Sigmoid colon (tissue), 4 donors: ENCODE results near the gene KIRREL3.

Experiments used
- CTCF ChIP-seq, 4 experiments: fragments of 450-650 bp in 3 of 4; fragments of 200-600 bp in 1 of 4; IDR thresholded peaks; one replicate each; pipeline ENCODE4 v1.5.1; 2016 to 2019; ENCODE audit warnings: antibody characterized with exemption in 4 of 4, mild to moderate bottlenecking in 3 of 4, moderate library complexity in 2 of 4
- EP300 ChIP-seq, 4 donors: sonication (generic); formaldehyde crosslinking; IDR thresholded peaks; one replicate each; pipeline ENCODE4 v1.6.1; 2017; ENCODE audit warnings: antibody characterized with exemption in 4 of 4
- POLR2A ChIP-seq, 2 donors: fragments of 450-650 bp; IDR thresholded peaks; one replicate each; pipeline ENCODE4 v1.6.1; 2016; ENCODE audit warnings: antibody characterized with exemption in 2 of 2, mild to moderate bottlenecking in 2 of 2, moderate library complexity in 2 of 2
- POLR2AphosphoS5 ChIP-seq, 4 donors: sonication (generic); formaldehyde crosslinking; IDR thresholded peaks; one replicate each; pipeline ENCODE4 v1.6.1; 2017; ENCODE audit warnings: antibody characterized with exemption in 4 of 4

DNA sequence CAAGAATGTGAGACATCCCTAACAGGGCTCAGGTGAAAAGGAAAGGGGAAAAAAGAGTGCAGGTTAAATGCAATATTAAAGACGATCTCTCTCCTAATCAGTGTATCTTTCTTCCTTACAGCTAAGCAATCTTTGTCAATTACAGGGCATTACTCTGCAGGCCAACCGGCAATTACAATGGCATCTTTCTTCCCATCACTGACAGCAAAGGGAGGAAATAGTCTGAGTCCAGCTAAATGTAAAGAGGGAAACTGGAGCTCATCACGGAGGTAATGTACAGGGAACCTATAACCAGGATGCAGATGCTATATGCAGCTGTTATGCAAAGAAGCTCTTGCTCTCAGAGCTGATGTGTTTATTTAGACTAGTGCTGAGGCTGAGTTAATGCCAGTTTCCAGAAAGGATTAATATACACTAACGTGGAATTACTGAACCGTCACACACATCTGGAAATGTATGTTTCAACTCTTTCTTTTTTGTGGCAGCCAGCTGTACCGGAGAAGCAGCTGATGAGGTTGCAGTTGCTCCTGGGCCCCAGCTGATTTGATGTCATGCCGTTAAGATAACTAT lies 121.6 kb downstream of the KIRREL3 start:
- no peak for TF ChIP-seq CTCF (IDR thresholded peaks at IDR 0.05)
- TF ChIP-seq POLR2AphosphoS5 (IDR thresholded peaks at IDR 0.05) = no peak
- no peak for TF ChIP-seq POLR2A (IDR thresholded peaks at IDR 0.05)
- no peak for TF ChIP-seq EP300 (IDR thresholded peaks at IDR 0.05)
